ENCODE data around the gene SMC3. TPM values are rescaled to one million over a fixed set of nuclear protein-coding genes. Genes with fewer than 3 reads are reported as not detected.
"Not testable (repeated sequence)": the region's sequence is repeated elsewhere in the genome, so short reads cannot be mapped to it uniquely, and the experiment has no call there.

SMC3 gene
- total RNA-seq, 1 donor from 2014 or later: 87.8 TPM

DNA sequence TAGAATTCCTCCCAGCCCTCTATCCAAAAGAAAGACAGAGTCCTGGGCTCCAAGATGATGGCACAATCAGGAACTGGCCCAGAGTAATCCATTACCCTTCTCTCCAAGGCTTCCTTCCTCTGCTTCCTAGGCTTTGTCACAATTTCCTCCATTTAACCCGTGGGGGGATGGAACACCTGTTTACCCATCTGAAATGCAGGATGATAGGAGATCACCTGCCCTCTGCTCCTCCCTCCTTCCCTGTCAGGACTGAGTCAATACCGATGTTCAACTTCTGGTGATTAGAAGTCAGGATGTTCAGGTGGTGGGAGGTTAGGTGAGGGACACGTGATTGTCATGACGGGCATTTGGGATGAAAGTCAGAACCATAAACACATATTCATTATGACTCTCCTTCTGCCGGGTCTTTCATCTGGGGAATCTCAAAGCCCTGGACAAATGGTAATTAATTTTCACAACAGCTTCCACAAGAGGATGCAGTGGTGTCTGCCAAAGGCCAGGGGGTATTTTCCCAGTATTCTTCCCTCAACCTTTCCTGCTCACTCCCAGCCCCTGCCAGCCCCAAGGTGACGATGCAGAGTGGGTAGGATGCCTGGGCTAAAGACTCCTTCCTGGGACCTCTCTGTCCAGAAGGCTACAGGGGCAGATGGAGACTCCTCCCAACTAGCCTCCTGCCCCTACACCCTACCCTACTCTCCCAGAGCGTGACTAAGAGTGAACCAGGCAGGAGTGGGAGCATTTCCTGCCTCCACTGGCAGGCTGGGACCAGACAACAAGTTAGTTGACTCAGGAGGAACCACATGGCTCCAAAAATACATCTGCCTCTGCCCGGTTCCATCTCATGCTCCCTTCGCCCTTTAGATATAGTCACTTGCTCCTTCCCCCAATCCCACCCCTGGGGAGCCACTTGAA is 41.9 kb upstream of the SMC3 start:
- Mint-ChIP-seq H3K4me3 (no peak overlapping the region), H3K9me3 (no peaks in the 10 kb centered on the region), H3K27ac (ENCODE audit: unreplicated experiment) (no peak overlapping the region), H3K36me3 (ENCODE audit: low read depth) (no peaks in the 10 kb centered on the region), H3K4me1 (no peaks in the 10 kb centered on the region), H3K27me3 (ENCODE audit: low read depth) (peaks cover 15% of the 10 kb centered on the region)
- DNase-seq (ENCODE audit: low read depth, low spot score): no peak
- TF ChIP-seq, protein P1, sequence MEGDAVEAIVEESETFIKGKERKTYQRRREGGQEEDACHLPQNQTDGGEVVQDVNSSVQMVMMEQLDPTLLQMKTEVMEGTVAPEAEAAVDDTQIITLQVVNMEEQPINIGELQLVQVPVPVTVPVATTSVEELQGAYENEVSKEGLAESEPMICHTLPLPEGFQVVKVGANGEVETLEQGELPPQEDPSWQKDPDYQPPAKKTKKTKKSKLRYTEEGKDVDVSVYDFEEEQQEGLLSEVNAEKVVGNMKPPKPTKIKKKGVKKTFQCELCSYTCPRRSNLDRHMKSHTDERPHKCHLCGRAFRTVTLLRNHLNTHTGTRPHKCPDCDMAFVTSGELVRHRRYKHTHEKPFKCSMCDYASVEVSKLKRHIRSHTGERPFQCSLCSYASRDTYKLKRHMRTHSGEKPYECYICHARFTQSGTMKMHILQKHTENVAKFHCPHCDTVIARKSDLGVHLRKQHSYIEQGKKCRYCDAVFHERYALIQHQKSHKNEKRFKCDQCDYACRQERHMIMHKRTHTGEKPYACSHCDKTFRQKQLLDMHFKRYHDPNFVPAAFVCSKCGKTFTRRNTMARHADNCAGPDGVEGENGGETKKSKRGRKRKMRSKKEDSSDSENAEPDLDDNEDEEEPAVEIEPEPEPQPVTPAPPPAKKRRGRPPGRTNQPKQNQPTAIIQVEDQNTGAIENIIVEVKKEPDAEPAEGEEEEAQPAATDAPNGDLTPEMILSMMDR (conservative IDR thresholded peaks at IDR 0.05): no peak

DNA sequence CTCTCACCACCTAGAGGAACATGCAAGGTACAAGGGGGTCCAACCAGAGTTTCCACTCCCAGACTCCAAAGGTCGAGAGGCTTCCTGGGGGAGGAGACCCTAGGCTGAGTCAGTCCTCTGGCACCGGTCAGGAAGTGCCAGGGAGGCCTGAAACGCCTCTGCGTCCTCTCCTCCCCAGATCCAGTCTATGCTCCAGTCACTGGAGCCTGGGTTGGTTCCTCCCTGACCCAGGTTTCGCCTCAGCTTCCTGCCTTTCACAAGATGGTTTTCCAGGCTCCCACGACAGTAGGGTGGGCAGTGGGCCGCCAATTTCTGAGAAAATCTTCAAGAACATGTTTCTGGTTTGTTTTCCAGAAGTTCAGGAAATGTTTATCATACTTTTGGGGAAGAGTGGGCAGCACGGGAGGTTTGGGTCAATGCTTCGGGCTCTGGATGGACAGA is 39.7 kb upstream of the SMC3 start:
- TF ChIP-seq, protein P1 (conservative IDR thresholded peaks at IDR 0.05): no peak
- Mint-ChIP-seq H3K4me1 (no peaks in the 10 kb centered on the region), H3K27me3 (ENCODE audit: low read depth) (peaks cover 20% of the 10 kb centered on the region), H3K4me3 (no peak overlapping the region), H3K9me3 (no peaks in the 10 kb centered on the region), H3K36me3 (ENCODE audit: low read depth) (no peaks in the 10 kb centered on the region), H3K27ac (ENCODE audit: unreplicated experiment) (no peak overlapping the region)
- no peak for DNase-seq (ENCODE audit: low read depth, low spot score)

DNA sequence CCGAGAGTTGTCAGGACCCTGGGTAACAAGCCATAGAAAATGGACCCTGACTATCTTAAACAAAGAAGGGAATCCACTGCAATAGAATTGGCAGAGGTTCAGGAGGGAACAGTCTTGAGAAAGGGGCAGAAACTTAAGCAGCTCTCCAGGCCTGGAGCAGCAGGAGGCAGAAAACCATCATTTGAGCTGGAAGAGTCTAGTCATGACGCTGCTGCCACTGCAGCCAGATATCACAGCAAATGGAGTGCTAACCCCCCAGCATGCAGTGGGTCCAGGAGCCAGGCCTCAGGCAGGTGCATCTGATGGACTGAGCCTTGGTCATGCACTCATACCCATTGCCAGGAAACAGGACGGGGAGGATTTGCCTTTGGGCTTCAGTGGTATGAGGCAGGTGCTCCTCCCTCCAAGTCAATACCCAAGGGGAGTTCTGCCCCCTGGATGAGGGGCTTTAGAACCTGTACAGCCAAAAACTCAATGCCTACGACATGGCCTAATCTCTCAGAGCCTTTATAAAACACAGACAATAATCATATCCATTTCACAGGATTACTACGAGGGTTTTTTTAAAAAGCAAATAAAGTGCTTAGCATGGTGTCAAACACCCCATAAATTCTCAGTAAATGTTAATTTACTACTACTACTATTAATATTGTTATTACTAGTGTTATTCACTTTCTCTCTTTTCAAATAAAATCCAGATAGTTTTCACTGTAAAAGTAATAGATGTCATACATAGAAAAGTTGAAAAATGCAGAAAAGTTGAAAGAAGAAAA is 39.1 kb upstream of the SMC3 start:
- DNase-seq (ENCODE audit: low read depth, low spot score): no peak
- H3K27me3 Mint-ChIP-seq (ENCODE audit: low read depth): peaks cover 20% of the 10 kb centered on the region
- no peaks in the 10 kb centered on the region for H3K36me3 Mint-ChIP-seq (ENCODE audit: low read depth)
- no peaks in the 10 kb centered on the region for H3K9me3 Mint-ChIP-seq
- TF ChIP-seq, protein P1 (conservative IDR thresholded peaks at IDR 0.05): no peak
- no peak overlapping the region for H3K27ac Mint-ChIP-seq (ENCODE audit: unreplicated experiment)
- H3K4me1 Mint-ChIP-seq: peaks cover 4% of the 10 kb centered on the region
- no peak overlapping the region for H3K4me3 Mint-ChIP-seq

DNA sequence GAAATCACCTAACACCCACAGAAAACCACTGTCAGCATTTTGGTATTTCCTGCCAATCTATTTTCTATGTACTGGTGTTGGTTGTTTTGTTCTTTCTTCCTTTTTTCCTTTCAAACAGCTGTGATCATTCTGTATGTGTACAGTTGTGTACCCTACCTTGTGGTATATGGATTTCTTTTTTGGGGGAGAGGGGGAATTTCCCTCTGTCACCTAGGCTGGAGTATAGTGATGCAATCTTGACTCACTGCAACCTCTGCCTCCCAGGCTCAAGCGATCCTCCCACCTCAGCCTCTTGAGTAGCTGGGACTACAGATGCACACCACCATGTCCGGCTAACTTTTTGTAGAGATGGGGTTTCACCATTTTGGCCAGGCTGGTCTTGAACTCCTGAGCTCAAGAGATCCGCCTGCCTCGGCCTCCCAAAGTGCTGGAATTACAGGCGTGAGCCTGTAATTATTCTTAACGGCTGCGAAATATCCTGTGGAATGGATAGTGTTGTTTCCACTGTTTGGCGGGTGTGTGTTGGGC is 38.4 kb upstream of the SMC3 start:
- DNase-seq (ENCODE audit: low read depth, low spot score); H3K27ac Mint-ChIP-seq (ENCODE audit: unreplicated experiment); H3K36me3 Mint-ChIP-seq (ENCODE audit: low read depth); H3K4me1 Mint-ChIP-seq; H3K4me3 Mint-ChIP-seq; H3K9me3 Mint-ChIP-seq: not testable (repeated sequence)
- peaks cover 20% of the 10 kb centered on the region for H3K27me3 Mint-ChIP-seq (ENCODE audit: low read depth)

DNA sequence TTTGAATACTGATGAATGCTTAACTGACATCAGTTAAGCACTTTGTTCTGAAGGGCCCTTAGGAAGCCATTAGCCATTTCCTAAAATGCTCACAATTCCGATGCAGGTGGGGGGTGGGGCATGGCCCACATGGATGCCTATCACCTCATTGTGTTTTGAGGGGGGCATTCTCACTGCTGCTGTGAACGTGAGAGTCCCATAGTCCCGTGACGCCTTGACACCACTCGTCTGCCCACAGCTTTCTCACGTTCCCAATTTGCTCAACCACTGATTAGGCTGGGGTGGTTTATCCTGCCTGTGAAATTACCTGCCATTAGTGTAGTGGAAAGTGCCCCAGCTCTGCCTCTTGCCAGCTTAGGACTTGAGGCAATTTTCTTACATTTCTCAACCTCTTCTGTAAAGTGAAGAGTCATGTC is 37.9 kb upstream of the SMC3 start:
- H3K9me3 Mint-ChIP-seq: no peaks in the 10 kb centered on the region
- no peak overlapping the region for H3K27ac Mint-ChIP-seq (ENCODE audit: unreplicated experiment)
- peaks cover 4% of the 10 kb centered on the region for H3K4me1 Mint-ChIP-seq
- H3K27me3 Mint-ChIP-seq (ENCODE audit: low read depth): peaks cover 20% of the 10 kb centered on the region
- no peak overlapping the region for H3K4me3 Mint-ChIP-seq
- H3K36me3 Mint-ChIP-seq (ENCODE audit: low read depth): no peaks in the 10 kb centered on the region
- TF ChIP-seq, protein P1 (conservative IDR thresholded peaks at IDR 0.05): no peak
- no peak for DNase-seq (ENCODE audit: low read depth, low spot score)
